Mononuclear cell (primary cell): ENCODE measurements around the gene ADH1B. TPM values are rescaled to one million over a fixed set of nuclear protein-coding genes. Genes with fewer than 3 reads are reported as not detected.
"Not testable (repeated sequence)": the region's sequence is repeated elsewhere in the genome, so short reads cannot be mapped to it uniquely, and the experiment has no call there.

Experiments used
- H3K27me3 ChIP-seq: 2 replicates; pipeline ENCODE4 v1.6.0; 2011; ENCODE audit warnings: low read length, control low read depth; ENCODE audit not compliant: insufficient read depth
- H3K4me1 ChIP-seq: 2 replicates; pipeline ENCODE4 v1.5.1; 2011; ENCODE audit warnings: mild to moderate bottlenecking, low read length, control low read depth; ENCODE audit not compliant: insufficient read depth
- H3K4me3 ChIP-seq: 2 replicates; pipeline ENCODE4 v1.5.1; 2011; ENCODE audit warnings: mild to moderate bottlenecking, low read length, moderate library complexity
- H3K9me3 ChIP-seq: 2 replicates; pipeline ENCODE4 v1.5.1; 2011; ENCODE audit warnings: low read depth, mild to moderate bottlenecking, control low read depth, low read length
- total RNA-seq: library from RNA; depleted of rRNA; stranded (reverse); fragments of >200 nt; gene quantifications from one replicate; pipeline ENCODE4 v1.2.3, GENCODE V29; 2012

Gene ADH1B
- not detected for total RNA-seq

- no peak within 1 kb of the TSS for H3K4me3 ChIP-seq
- no peaks in the 10 kb centered on the region for H3K27me3 ChIP-seq
- H3K4me1 ChIP-seq = no peaks in the 10 kb centered on the region
- no peaks in the 10 kb centered on the region for H3K9me3 ChIP-seq
These were observed at the start of gene ADH1B for GRCh38 chr4:99321241-99322191. Gene ADH1B, minus strand, starts transcription at chr4:99321401. Its CDS starts 70 bp downstream, at chr4:99321331.

- H3K27me3 ChIP-seq, H3K4me3 ChIP-seq, H3K4me1 ChIP-seq, H3K9me3 ChIP-seq: not testable (repeated sequence)
These were observed 46.6 kb upstream of the ADH1B start for GRCh38 chr4:99367817-99368216.

GRCh38 chr4:99366491-99366890 is 45.3 kb upstream of the ADH1B start:
- Histone ChIP-seq H3K9me3 (no peaks in the 10 kb centered on the region), H3K27me3 (no peaks in the 10 kb centered on the region), H3K4me1 (no peaks in the 10 kb centered on the region), H3K4me3 (no peak overlapping the region)

GRCh38 chr4:99362768-99363167 is 41.6 kb upstream of the ADH1B start:
- no peaks in the 10 kb centered on the region for H3K9me3 ChIP-seq
- no peaks in the 10 kb centered on the region for H3K27me3 ChIP-seq
- no peak overlapping the region for H3K4me3 ChIP-seq
- H3K4me1 ChIP-seq = no peaks in the 10 kb centered on the region

- Histone ChIP-seq H3K27me3 (no peaks in the 10 kb centered on the region), H3K9me3 (no peaks in the 10 kb centered on the region), H3K4me1 (no peaks in the 10 kb centered on the region), H3K4me3 (no peak overlapping the region)
These were observed 40.7 kb upstream of the ADH1B start for GRCh38 chr4:99361899-99362275.

- no peaks in the 10 kb centered on the region for H3K9me3 ChIP-seq
- H3K27me3 ChIP-seq = no peaks in the 10 kb centered on the region
These were observed 40.2 kb upstream of the ADH1B start for GRCh38 chr4:99361268-99361898.

GRCh38 chr4:99359480-99360204 is 38.4 kb upstream of the ADH1B start:
- H3K4me3 ChIP-seq = no peak overlapping the region

More at GRCh38 chr4:99361268-99361898, 40.2 kb upstream of the ADH1B start:
- no peaks in the 10 kb centered on the region for H3K4me1 ChIP-seq
- H3K4me3 ChIP-seq = no peak overlapping the region

GRCh38 chr4:99357948-99358347 is 36.7 kb upstream of the ADH1B start:
- Histone ChIP-seq H3K4me3 (no peak overlapping the region), H3K4me1 (peaks cover 1% of the 10 kb centered on the region), H3K27me3 (no peaks in the 10 kb centered on the region), H3K9me3 (no peaks in the 10 kb centered on the region)

More at GRCh38 chr4:99359480-99360204, 38.4 kb upstream of the ADH1B start:
- H3K27me3 ChIP-seq = no peaks in the 10 kb centered on the region
- no peaks in the 10 kb centered on the region for H3K9me3 ChIP-seq
- H3K4me1 ChIP-seq = no peaks in the 10 kb centered on the region

- H3K4me1 ChIP-seq = peaks cover 3% of the 10 kb centered on the region
- no peaks in the 10 kb centered on the region for H3K9me3 ChIP-seq
- no peak overlapping the region for H3K4me3 ChIP-seq
- H3K27me3 ChIP-seq = no peaks in the 10 kb centered on the region
These were observed 35.8 kb upstream of the ADH1B start for GRCh38 chr4:99356992-99357391.

GRCh38 chr4:99356149-99356548 is 34.9 kb upstream of the ADH1B start:
- not testable (repeated sequence) for H3K9me3 ChIP-seq, H3K27me3 ChIP-seq, H3K4me3 ChIP-seq, H3K4me1 ChIP-seq

GRCh38 chr4:99352602-99353537 is 31.7 kb upstream of the ADH1B start, which contains the start of gene ADH1C:
Gene ADH1C, minus strand, starts transcription at chr4:99352746. Its CDS starts 71 bp downstream, at chr4:99352675.
- H3K9me3 ChIP-seq = no peaks in the 10 kb centered on the region
- peaks cover 3% of the 10 kb centered on the region for H3K4me1 ChIP-seq
- no peak within 1 kb of the TSS for H3K4me3 ChIP-seq
- H3K27me3 ChIP-seq = no peaks in the 10 kb centered on the region

- no peaks in the 10 kb centered on the region for H3K9me3 ChIP-seq
- no peak overlapping the region for H3K4me3 ChIP-seq
- H3K27me3 ChIP-seq = no peaks in the 10 kb centered on the region
- peaks cover 3% of the 10 kb centered on the region for H3K4me1 ChIP-seq
These were observed 30.3 kb upstream of the ADH1B start for GRCh38 chr4:99351487-99351886.

- no peaks in the 10 kb centered on the region for H3K27me3 ChIP-seq
- no peak overlapping the region for H3K4me3 ChIP-seq
- peaks cover 3% of the 10 kb centered on the region for H3K4me1 ChIP-seq
- no peaks in the 10 kb centered on the region for H3K9me3 ChIP-seq
These were observed 28.1 kb upstream of the ADH1B start for GRCh38 chr4:99349338-99349737.

- H3K4me1 ChIP-seq, H3K27me3 ChIP-seq, H3K9me3 ChIP-seq, H3K4me3 ChIP-seq: not testable (repeated sequence)
These were observed 21.4 kb upstream of the ADH1B start for GRCh38 chr4:99342624-99343023.
